Mesothelial cell of epicardium (in vitro differentiated cells): ENCODE data around the gene SACM1L. TPM values are rescaled to one million over a fixed set of nuclear protein-coding genes. Genes with fewer than 3 reads are reported as not detected.

Experiments
- DNase-seq, 2 experiments: peaks; one replicate each; pipeline ENCODE4 v3.0.0; 2021; ENCODE audit warnings: low spot score in 2 of 2; ENCODE audit not compliant: unreplicated experiment in 2 of 2
- H3K27ac Mint-ChIP-seq: 2 replicates; pipeline ENCODE4 v1.8.0; 2021; ENCODE audit warnings: mixed read lengths
- H3K27me3 Mint-ChIP-seq: 2 replicates; pipeline ENCODE4 v1.8.0; 2021; ENCODE audit warnings: low read depth, mixed read lengths
- H3K36me3 Mint-ChIP-seq: 2 replicates; pipeline ENCODE4 v1.8.0; 2021; ENCODE audit warnings: mixed read lengths
- H3K4me1 Mint-ChIP-seq: 2 replicates; pipeline ENCODE4 v1.8.0; 2021; ENCODE audit warnings: mixed read lengths
- H3K4me3 Mint-ChIP-seq: 2 replicates; pipeline ENCODE4 v1.8.0; 2021; ENCODE audit warnings: mild to moderate bottlenecking, moderate library complexity, mixed read lengths
- H3K9me3 Mint-ChIP-seq: 2 replicates; pipeline ENCODE4 v1.8.0; 2021; ENCODE audit warnings: mixed read lengths
- total RNA-seq: library from RNA; stranded (reverse); gene quantifications from 3 replicates; pipeline ENCODE4 v1.2.1, GENCODE V29; 2021
- TF ChIP-seq, protein P1 (sequence below): fragments of 200-600 bp; sonication (generic); IDR thresholded peaks from one replicate; pipeline ENCODE4 v1.5.0; 2021; ENCODE audit warnings: antibody characterized with exemption; ENCODE audit not compliant: unreplicated experiment

Gene SACM1L
- total RNA-seq, 1 donor from 2014 or later = 51.8 TPM

DNA sequence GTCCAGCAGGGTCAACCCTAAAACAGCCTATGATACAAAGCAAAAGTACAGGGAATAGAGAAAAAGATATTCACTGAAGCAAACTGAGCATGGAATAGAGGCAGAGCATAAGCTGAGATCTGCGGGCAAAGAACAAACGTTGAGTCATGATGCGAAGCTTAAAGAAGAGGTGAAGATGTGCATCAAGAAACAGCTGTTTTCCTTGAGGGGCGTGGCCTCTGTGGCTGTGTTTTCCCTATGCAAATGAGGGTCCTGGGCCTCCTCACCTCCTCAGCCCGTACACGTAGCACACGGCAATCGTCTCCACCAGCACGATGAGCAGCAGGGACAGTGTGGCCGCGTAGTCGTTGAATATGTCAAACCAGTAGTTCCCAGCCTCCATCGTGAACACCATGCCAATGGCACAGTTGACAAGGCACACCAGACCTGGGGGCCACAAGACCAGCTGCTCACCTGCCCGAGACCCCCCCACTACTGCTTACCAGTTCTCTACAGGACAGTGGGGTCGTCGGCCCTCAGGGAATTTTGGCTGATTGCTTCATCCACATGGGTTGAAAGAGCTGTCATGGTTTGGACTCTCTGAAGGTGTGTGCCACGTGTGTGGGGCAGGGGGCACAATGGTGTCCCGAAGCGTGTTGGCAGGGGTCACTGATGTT lies 73.6 kb downstream of the SACM1L start:
- DNase-seq = no peak
- Mint-ChIP-seq H3K9me3 (peaks cover 7% of the 10 kb centered on the region), H3K27ac (no peak overlapping the region), H3K27me3 (peaks cover 6% of the 10 kb centered on the region), H3K36me3 (no peaks in the 10 kb centered on the region), H3K4me3 (no peak overlapping the region), H3K4me1 (no peaks in the 10 kb centered on the region)
- TF ChIP-seq, protein P1, sequence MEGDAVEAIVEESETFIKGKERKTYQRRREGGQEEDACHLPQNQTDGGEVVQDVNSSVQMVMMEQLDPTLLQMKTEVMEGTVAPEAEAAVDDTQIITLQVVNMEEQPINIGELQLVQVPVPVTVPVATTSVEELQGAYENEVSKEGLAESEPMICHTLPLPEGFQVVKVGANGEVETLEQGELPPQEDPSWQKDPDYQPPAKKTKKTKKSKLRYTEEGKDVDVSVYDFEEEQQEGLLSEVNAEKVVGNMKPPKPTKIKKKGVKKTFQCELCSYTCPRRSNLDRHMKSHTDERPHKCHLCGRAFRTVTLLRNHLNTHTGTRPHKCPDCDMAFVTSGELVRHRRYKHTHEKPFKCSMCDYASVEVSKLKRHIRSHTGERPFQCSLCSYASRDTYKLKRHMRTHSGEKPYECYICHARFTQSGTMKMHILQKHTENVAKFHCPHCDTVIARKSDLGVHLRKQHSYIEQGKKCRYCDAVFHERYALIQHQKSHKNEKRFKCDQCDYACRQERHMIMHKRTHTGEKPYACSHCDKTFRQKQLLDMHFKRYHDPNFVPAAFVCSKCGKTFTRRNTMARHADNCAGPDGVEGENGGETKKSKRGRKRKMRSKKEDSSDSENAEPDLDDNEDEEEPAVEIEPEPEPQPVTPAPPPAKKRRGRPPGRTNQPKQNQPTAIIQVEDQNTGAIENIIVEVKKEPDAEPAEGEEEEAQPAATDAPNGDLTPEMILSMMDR = no peak

DNA sequence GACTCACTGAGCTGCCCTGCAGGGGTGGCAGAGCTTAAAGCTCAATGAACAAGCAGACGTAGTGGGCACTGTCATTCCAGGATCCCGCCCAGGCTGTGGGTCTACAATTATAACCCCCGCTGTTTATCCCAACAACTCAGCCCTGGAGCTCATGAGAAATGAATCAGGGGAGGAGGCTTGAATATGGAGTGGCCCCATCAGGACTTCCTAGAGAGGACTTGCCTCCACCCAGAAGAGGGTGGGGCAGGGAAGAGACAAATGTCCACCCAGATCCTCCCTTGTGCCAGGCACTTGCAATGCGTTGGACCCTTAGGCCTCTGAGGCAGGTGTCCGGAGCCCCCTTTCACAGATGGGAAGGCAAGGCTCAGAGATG lies 74.1 kb downstream of the SACM1L start:
- no peaks in the 10 kb centered on the region for H3K4me1 Mint-ChIP-seq
- H3K36me3 Mint-ChIP-seq = no peaks in the 10 kb centered on the region
- no peak for DNase-seq
- H3K27me3 Mint-ChIP-seq = peaks cover 11% of the 10 kb centered on the region
- peaks cover 10% of the 10 kb centered on the region for H3K9me3 Mint-ChIP-seq
- no peak overlapping the region for H3K4me3 Mint-ChIP-seq
- TF ChIP-seq, protein P1 = no peak
- H3K27ac Mint-ChIP-seq = no peak overlapping the region

DNA sequence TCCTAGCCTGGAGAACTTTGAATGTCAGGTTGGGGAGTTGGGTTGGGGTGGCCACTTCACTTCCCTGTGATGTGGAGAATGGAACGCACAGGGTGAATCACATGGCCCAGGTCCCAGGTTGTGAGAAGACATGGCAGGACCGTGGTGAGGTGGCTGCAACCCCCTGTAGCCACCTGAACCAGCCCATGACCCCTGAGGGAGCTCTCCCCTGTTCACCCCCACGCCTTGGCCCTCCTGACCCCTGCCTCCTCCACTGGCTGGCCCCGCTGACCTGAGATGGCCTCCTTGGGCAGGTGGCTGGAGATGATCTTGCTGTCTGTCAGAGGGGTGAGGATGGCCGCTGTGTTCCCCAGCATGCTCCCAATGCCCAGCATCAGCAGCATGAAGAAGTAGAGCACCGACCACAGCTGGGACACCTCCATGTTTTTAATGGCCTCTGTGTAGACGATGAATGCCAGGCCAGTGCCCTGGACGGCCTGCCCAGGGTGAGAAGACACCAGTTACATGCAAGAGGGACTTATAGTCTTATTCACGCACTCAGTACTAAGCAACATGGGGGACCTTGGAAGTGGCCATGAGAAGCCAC lies 76.2 kb downstream of the SACM1L start:
- Mint-ChIP-seq H3K27me3 (peaks cover 32% of the 10 kb centered on the region), H3K4me1 (no peaks in the 10 kb centered on the region), H3K36me3 (no peaks in the 10 kb centered on the region), H3K27ac (no peak overlapping the region), H3K4me3 (no peak overlapping the region), H3K9me3 (peaks cover 10% of the 10 kb centered on the region)
- DNase-seq = no peak
- TF ChIP-seq, protein P1 = no peak

DNA sequence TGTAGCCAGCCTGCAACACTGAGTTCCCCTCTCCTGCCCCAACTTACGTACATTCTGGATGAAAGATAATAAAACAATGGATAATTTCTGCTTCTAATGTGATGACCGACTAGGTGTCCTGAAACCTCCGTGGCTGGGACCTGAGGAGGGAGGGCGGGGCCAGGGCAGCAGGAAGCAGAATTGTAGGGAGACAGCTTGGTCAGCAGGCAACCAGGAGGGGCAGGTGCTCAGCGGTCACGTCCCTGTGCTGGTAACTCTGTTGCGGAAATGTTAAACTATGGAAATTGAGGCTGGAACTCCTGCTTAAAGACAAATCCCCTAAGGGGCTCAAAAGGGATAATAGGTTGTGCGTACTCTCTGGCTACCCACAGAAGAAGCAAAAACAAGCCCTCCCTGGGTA lies 76.8 kb downstream of the SACM1L start:
- Mint-ChIP-seq H3K27ac (no peak overlapping the region), H3K9me3 (peaks cover 10% of the 10 kb centered on the region), H3K4me1 (no peaks in the 10 kb centered on the region), H3K36me3 (no peaks in the 10 kb centered on the region), H3K4me3 (no peak overlapping the region), H3K27me3 (peaks cover 37% of the 10 kb centered on the region)
- TF ChIP-seq, protein P1 = no peak
- DNase-seq = no peak

DNA sequence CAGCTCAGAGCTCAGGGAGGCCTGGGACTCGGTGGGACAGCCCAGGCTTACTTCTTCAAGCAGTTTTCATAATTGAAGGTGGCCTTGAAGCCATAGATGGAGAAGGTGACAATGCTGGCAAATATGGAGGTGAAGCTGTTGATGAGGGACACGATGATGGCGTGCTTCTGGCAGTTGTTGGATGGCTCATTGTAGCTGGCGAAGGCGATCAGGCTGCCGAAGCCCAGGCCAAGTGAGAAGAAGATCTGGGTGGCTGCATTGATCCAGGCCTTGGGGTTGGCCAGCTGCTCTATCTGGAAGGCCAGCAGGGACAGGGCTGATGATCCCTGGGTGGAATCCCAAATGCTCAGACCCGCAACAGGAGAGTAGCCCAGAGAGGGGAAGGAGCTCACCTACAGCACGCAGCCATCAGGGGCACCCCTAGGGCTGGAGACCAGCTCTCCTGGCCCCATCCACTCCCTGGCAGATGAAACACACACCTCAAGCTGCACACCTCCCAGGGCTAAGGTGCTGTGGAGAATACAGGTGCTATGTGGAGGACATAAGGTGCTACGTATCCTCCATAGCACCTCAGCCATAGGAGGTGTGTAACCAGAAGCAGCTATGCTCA lies 82.1 kb downstream of the SACM1L start:
- Mint-ChIP-seq H3K36me3 (no peaks in the 10 kb centered on the region), H3K4me1 (peaks cover 5% of the 10 kb centered on the region), H3K27ac (no peak overlapping the region), H3K27me3 (peaks cover 61% of the 10 kb centered on the region), H3K4me3 (no peak overlapping the region), H3K9me3 (peaks cover 10% of the 10 kb centered on the region)
- DNase-seq = peak in 1 of 2 experiments; percentile 28
- TF ChIP-seq, protein P1 = no peak
